Stimulated activated CD4-positive, alpha-beta T cell treated with anti-CD3 and anti-CD28 coated beads, TNF-alpha, amount 100 ng/mL, for 24 hours (primary cell): ENCODE measurements around the gene NR1H2.
"Not testable (repeated sequence)": the region's sequence is repeated elsewhere in the genome, so short reads cannot be mapped to it uniquely, and the experiment has no call there.

Experiments
- DNase-seq, 3 experiments: peaks; one replicate each; pipeline ENCODE4 v3.0.0-alpha.2; 2020; ENCODE audit warnings: low read depth in 3 of 3

NR1H2 gene

DNA sequence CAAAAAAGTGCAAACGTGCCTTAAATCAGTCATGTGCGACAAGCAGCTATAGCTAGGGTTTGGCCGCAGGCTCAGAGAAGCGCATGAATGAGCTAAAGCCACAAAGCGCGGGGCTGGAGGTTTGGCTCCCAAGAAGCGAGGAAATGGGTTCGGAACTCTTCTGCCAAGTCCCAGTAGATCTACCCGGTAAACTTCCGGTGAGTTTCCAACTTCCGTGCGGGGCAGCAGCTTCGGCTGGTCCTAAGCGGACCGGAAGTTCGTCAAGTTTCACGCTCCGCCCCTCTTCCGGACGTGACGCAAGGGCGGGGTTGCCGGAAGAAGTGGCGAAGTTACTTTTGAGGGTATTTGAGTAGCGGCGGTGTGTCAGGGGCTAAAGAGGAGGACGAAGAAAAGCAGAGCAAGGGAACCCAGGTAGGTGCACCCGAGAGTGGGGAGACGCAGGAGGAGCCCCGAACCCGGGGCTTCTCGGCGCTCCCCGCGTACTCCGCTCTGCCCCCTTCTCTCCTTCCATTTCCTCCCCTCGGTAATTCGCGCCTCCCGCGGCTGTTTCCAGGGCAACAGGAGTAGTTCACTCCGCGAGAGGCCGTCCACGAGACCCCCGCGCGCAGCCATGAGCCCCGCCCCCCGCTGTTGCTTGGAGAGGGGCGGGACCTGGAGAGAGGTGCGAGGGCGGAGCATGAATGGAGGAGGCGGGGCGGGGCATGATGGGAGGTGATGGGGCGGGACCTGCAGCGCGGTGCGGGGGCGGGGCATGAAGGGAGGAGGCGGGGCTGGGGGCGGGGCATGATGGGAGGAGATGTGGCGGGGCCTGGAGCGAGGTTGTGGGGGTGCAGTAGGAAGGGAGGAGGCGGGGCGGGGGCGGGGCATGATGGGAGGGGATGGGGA, at the start of gene NR1H2:
TSS of gene NR1H2 (plus strand) at position 292 of the 885 bp plus-strand sequence. CDS start 1,149 bp downstream, outside the sequence.
- peak; percentile 86 to 92 (median 91) for DNase-seq

DNA sequence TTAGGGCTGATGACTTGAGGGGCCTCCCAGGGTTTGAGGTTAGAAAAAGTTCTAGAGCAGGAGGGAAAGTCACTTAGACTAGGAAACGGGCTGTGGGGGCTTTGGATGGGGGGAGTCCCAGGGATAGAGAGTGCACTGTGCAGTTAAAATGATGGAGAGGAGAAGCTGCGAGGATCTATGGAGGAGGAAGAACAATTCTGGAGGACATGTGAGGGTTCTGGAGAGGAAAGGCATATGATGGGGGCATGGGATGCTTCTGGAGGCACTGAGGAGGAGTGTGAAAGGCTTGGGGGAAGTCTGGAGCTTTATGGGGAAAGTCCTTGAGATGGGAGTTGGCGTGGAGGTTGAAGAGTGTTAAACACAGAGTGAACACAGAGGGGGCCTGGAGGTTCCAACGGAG, 49.2 kb upstream of the NR1H2 start:
- no peak for DNase-seq

DNA sequence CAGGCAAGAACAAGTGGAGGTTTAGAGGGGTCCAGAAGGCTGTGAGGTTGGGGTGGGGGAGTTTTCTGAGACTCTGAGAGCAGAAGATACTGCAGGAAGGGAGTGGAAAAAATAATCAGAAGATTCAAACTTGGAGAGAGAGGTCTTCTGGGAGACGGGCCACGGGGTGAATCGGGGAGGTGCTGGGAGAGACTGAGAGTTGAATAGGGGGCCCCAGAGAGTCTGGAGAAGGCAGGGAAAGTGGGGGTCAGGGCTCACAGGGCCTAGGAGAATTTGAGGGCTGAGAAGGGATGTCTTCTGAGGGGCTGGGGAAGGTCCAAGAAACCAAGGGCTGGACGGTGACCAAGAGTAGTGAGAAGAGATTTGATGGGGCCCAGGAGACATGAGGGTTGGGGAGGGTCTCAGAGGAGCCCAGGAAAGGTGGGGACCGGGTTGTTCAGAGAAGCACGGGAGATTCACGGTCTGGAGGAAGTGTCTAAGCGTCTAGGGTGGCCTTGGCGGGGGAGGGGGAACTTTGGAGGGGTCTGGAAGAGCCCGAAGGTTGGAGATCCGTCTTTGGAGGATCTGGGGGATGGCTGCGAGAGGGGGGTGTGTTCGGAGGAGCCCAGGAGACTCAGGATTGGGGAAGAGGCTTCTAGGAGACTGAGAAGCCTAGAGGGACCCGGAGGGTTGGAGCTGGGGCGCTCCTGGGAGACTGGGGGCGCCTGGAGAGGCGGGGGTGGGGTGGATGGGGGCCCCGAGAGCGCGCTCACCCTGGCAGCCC, 48.6 kb upstream of the NR1H2 start:
- no peak for DNase-seq

DNA sequence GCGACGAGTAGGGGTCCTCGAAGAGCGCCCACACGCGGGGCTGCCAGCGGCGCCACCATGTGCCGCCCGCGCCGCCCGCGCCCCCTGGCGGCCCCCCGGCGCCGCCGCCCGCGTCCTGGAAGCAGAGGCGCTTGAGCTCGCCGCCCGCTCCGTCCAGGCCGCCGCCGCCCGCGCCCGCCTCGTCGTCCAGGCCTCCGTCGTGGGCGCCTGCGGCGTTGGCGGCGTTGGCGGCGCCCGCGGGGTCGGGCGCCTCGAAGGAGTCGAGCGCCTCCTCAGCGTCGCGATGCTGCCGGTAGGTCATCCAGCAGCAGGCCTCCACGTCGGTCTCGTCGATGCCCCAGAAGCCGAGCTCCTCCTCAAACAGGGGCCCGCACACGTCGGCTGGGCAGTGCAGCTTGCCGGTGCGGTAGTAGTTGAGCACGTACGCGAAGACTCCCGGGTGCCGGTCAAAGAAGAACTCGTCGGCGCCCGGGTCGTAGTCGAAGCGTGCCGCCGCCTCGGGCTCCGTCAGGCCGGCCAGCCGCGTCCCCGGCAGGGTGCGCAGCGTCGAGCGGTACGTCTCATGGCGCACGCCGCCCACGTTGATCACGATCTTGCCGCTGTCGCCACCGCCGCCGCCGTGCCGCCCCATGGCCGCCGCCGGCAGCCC, 47.9 kb upstream of the NR1H2 start:
- DNase-seq: peak in 1 of 3 experiments; percentile 52

DNA sequence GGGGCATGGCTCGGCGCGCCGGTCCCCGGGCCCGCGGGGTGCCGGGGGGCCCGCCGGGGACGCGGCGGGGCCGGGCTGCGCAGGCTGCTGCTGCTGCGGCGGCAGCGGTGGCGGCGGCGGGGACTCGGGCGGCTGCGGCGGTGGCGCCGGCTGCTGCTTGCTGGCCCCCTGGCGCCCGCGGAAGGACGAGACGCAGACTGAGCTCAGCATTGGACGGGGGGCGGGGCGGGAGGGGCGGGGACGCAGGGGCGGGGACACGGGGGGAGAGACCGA, 47.4 kb upstream of the NR1H2 start:
- DNase-seq: no peak

DNA sequence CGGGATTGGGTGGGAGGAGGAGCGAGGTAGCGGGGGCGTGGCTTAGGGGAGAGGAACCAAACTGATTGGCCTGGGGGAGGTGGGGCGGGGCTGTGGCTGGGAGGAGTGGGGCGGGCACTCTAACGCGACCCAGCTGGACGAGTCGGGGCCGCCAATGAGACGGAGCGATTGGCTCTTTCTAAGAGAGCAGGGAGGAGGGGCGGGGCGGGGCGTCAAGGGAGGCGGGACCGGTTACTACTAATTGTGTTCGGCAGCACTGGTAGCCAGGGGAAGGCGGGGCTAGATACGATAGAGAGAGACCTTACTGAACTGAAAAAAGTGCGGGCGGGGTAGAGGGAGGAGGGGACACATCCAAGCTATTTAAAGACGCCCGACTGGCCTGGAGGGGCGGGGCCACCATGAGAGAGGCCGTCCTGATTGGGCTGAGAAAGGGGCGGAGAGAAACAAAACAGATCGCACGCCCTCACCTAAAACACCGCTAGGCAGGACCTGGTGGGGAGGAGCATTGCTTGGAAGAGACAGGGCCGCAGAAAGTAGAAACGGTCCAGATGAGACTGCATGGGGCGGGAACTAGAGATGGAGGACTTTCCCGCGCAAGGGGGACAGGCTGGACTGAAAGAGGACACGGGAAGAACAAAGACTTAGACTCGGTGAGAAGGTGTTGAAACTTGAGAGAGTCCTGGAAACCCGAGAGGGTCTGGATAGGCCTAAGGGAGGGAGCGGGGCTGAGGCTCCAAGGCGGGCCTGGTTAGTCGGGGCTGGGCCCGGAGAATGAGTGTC, 46.9 kb upstream of the NR1H2 start, which contains the start of gene KCNC3:
TSS of gene KCNC3 (minus strand) at position 232 of the 780 bp plus-strand sequence. CDS start 295 bp downstream, outside the sequence.
- peak; percentile 88 to 99 (median 92) for DNase-seq

DNA sequence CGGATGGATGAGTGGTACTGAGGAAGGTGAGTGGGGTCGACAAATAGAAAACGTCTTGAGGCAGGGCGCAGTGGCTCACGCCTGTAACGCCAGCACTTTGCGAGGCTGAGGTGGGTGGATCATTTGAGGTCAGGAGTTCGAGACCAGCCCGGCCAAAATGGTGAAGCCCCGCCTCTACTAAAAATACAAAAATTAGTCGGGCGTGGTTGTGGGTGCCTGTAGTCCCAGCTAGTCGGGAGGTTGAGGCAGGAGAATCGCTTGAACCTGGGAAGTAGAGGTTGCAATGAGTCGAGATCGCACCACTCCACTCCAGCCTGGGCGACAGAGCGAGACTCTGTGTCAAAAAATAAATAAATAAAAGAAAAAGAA, 46.3 kb upstream of the NR1H2 start:
- DNase-seq: not testable (repeated sequence)

DNA sequence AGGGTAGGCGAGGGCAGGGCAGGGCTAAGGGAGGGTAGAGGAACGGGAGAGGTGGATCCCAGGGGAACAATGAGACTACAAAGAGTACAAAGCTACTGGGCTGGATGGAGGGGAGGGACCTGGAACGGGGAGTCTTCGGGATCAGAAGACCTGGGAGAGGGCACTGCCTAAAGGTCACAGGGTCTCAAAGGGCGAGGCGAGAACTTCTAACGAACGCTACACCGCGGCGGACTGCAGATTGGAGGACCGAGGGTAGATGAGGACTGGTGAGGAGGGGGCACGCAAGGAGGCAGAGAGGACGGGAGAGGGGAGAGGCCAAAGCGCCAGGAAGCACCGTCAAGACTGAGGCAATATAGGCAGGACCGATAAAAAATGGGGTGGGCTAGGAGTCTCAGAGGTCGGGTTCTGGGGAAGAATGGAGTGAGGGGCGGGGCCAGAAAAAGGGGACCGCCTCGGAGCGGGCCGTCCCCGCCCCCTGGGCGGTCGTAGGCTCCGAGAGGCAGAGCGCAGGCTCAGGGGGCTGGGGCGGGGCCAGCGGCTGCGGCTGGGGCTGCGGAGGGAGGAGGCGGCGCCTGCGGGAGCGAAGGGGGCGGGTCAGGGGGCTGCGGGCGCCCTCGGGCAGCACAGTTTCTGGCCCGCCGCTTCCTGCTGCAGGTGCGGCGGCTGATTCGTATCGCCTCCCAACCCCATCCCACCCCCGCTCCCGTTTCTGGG, 45.7 kb upstream of the NR1H2 start:
- DNase-seq: peak; percentile 61 to 86 (median 65)

DNA sequence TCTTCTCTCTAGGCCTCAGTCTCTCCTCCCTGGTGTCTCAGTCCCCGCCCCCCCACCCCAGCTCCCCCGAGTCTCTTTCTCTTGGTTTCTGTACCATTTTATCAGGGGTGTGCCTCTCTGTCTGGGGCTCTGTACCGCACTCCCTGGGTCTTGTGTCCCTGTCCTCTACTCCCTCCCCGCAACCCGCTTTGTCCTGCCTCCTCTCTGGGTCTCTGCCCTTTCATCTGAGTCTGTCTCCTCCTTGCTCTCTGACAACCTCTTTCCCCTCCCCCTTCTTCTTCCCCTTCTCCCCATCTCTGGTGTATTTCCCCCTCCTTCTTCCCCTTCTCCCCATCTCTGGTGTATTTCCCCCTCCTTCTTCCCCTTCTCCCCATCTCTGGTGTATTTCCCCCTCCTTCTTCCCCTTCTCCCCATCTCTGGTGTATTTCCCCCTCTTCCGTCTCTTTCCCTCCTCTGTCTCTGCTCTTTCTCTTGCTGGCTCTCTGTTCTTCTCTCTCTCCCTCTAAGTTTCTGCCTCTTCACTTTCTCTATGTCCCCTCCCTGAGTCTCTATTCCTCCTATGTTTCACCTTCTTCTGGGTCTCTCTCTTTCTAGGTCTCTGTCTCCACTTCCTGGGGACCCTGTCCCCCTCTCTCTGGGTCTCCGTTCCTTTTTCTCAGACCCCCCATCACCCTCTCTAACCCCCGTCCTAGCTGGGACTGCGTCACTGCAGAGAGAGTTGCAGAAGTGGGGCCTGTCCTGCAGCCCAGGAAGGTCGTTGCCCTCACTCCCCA, 44.9 kb upstream of the NR1H2 start:
- DNase-seq: no peak

DNA sequence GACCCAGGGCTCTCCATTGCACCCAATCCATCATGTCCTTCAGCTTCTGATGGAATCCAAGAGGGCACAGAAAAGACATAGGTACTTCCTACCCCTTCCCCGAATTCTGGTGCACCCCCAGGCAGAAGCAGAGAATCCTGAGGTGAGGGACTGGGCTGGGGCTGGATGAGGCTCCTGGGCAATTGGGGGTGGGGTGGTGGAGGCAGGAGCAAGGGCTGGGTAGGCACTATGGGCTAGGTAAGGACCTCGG, 44.3 kb upstream of the NR1H2 start:
- DNase-seq: no peak

DNA sequence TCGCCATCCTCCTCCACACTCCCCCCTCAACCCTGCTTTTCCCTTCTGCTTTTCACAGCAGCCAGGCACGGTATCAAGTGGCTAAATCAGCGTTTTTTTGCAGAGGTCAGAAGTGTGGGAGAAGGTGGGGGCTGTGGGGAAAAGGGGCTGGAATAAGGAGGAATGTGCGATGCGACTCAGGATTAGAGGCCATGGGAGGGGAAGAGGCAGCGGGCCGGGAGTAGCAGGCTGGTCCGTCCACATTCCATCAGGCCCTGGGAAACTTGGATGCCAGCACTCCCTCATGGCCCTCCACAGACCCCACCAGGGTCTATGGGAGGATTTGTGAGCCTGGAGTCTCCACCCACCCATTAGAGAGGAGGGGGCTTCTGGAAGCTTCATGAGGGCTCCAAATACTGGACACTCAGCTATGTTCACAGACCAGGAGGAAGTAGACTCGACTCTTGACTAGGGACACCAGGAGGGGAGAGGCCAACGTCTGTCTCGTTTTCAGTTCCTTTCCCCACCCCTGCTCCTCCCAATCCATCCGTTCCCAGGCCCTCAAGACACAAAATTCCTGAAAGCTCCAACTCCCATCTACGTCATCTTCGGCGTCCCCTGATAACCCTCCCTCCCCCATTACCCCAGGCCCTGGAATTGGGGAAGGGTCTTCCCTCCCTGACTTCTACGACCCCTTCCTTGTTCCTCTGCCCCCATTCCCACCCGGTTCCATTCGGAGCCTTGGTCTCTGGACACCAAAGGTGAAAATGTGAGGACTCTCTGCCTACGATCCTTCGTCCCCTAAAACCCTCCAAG, 43.8 kb upstream of the NR1H2 start:
- no peak for DNase-seq

DNA sequence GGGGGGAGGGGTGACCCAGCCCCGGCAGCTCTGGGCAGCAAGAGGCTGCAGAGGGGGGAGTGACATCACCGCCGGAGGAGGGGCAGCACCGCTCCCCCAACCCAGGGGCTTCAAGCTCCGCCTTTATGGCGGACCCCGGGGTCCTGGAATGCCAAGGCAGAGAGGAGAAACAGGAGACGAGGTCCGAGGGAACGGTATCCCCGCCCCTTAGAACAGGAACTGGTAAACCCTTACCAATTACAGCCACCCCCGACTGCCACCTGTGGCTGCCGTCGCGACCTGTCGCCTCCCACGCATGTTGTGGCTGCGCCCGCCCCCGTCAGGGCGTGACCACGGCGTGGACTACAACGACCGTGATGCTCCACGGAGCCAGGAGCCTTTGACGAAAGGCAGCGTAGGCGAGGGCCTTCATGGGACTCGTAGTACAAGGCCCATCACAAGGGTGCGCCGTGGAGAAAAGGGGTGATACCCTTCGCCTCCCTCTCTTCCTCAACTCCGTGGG, 43.0 kb upstream of the NR1H2 start:
- peak; percentile 83 to 95 (median 90) for DNase-seq

DNA sequence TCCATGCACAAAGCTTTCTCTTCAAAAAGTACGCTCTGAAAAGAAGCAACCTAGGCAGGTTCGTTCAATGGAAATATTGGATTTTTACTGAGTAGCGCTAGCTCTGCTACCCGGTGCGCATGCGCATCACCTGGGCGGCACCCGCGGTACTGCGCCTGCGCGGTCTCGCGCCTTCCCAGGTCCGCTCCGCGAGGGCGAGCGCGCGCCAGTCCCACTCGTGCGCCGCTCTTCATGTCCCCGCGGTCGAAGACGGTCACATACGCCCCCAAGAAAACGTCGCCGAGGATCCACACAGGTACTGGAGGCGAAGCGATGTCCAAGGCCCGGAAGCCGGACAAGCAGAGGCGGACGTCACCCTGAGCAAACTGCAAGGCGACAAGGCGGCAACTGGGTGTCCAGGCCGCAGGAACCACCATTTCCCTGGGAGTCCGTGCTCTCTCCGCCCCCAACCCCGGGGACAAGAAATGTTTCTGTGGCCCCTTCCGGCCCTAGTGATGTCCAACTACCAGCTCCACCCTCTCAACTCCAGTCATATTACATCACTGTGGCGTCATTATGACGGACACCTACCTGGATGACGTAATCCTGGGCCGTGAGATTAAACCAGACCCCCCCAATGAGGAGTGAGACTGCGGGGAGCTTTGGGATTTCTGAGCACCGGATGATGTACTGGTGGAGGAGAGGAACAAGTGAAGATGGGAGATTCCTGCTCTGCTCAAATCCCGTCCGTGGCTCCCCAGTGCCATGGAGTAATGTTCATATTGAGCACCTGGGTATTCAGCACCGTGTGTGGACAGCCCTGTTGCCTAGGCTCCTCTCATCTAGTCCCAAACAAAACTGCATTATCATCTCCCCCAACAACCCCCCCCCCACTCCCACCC, 42.3 kb upstream of the NR1H2 start:
- peak in 2 of 3 experiments; percentile 76 to 79 for DNase-seq

DNA sequence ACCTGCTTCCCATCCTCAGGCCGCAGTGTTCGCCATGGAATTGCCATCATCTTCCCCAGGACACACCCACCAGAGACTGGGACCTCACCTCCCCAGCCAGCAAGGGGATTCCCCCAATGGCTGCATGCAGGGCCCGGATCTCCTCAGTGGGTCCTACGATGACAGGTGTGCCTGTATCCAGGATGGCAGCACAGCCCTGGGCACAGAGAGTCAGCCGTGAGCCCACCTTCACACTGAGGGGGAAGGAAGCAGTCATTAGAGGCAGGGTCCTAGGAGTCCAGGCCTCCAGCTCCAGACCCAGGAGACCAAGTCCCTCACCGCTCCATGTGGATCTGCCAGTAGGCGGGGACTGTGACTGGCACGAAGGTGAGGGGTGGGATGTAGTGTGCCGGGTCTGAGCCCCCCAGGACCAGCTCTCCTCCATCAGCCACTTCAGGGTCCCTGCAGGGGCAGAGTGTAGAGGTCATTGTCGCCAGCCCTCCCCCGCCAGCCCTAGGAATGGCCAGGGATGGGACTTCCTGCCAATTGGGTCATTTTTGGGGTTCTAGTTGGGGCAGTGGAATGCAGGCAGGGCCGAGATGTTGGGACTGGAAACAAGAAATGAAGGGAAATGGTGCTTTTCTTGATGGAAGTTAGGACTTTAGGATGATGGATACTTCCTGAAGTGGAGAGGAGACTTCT, 41.4 kb upstream of the NR1H2 start:
- no peak for DNase-seq

DNA sequence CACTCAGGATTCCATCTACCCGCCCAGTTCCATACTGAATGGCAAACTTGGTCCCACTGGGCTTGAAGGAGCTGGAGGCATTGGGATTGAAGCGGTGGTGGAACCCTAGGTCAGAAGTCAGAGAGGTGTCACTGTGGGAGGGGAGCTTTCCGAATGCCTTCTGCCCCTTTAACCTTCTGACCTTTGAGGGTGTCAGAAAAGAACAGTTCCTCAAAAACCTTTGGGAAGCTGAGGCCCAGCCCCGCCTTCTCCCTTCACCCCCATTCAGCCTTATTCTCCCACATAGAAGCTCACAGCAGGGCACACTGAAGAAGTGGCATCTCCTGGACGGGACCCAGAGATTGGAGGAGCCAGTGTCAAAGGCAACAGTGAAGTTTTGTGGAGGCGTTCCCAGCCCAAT, 39.2 kb upstream of the NR1H2 start:
- DNase-seq: not testable (repeated sequence)

DNA sequence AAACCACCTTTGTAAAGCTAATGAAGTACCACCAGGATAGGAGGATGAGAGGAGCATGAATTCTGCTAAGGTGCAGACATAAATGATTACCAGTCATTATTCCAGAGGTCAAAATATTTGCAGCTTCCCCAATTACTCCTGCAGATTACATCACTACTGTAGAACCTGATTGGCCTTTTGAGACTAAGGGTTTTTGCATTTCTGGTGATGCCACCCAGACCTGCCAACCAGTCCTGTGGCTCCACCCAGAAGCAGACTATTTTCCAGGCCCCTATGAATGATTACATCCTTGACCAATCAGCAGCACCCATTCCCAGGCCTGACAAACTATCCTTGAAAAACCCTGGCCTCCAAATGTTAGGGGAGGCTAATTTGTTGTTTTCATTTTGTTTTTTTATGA, 35.9 kb upstream of the NR1H2 start:
- no peak for DNase-seq

DNA sequence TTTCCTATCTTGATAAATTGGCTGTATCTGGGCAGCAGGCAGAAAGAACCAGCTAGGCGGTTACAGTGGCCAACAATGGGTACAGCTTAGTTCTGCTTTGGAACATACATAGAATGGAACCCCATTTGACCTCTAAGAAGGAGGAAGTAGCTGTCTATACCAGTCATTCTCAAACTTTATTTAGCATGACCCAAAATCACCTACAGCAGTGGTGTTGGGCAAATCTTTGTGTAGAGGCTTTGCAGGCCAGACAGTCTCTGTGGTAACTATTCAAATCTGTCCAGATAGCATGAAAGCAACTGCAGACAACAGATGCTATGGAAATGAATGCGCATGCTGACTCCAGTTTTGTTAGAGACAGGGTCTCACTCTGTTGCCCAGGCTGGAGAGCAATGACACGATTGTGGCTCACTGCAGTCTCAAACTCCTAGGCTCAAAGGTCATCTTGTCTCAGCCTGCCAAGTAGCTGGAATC, 35.1 kb upstream of the NR1H2 start:
- no peak for DNase-seq
